Choroid plexus epithelial cell (primary cell): ENCODE measurements around the gene FAM151B.
A peak's percentile ranks its signal among the peaks of the same experiment; 100 is the strongest.
"Not testable (repeated sequence)": the region's sequence is repeated elsewhere in the genome, so short reads cannot be mapped to it uniquely, and the experiment has no call there.

ENCODE experiments used
- DNase-seq: peaks from one replicate; pipeline ENCODE4 v3.0.0-alpha.2; 2010; ENCODE audit warnings: low read depth
- H3K4me3 ChIP-seq: 2 replicates; pipeline ENCODE4 v1.5.1; 2011; ENCODE audit warnings: low read depth, mild to moderate bottlenecking, control low read depth, low read length, moderate library complexity
- TF ChIP-seq, protein P1 (sequence below): conservative IDR thresholded peaks from 2 replicates; pipeline ENCODE4 v1.5.1; 2011; ENCODE audit warnings: low read depth, mild to moderate bottlenecking, control low read depth, inconsistent platforms, low read length, moderate library complexity

Gene FAM151B

DNA sequence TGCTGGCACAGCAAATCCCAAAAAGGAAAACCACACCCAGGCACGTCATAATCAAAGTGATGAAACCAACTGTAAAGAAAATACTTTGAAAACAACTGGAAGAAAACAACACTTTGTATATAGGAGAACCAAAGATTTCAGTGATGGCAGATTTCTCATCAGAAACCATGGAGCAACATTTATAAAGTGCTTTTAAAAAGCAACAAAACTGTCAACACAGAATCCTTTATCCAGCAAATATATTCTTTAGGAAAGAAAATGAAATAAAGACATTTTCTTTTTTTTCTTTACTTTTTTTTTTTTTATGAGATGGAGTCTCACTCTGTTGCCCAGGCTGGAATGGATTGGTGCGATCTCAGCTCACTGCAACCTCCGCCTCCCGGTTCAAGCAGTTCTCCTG is 5.3 kb upstream of the FAM151B start:
- no peak for DNase-seq
- TF ChIP-seq, protein P1, sequence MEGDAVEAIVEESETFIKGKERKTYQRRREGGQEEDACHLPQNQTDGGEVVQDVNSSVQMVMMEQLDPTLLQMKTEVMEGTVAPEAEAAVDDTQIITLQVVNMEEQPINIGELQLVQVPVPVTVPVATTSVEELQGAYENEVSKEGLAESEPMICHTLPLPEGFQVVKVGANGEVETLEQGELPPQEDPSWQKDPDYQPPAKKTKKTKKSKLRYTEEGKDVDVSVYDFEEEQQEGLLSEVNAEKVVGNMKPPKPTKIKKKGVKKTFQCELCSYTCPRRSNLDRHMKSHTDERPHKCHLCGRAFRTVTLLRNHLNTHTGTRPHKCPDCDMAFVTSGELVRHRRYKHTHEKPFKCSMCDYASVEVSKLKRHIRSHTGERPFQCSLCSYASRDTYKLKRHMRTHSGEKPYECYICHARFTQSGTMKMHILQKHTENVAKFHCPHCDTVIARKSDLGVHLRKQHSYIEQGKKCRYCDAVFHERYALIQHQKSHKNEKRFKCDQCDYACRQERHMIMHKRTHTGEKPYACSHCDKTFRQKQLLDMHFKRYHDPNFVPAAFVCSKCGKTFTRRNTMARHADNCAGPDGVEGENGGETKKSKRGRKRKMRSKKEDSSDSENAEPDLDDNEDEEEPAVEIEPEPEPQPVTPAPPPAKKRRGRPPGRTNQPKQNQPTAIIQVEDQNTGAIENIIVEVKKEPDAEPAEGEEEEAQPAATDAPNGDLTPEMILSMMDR, result no peak
- H3K4me3 ChIP-seq, result no peak overlapping the region

DNA sequence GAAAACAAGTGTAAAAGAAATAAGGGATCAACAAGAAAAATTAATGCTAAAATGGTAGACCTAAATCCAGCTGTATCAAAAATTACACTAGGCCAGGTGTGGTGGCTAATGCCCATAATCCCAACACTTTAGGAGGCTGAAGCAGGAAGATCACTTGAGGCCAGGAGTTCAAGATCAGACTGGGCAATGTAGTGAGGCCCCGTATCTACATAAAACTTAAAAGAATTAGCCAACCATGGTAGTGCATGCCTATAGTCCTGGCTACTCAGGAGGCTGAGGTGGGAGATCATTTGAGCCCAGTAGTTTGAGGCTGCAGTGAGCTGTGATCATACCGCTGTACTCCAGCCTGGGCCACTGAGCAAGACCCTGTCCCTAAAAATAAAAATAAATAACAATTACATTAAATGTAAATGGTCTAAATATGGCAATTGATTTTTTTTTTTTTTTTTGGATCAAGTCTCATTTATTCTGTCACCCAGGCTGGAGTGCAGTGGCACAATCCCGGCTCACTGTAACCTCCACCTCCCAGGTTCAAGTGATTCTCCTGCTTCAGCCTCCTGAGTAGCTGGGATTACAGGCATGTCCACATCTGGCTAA is 4.2 kb upstream of the FAM151B start:
- TF ChIP-seq, protein P1, result no peak
- no peak for DNase-seq
- H3K4me3 ChIP-seq, result no peak overlapping the region

DNA sequence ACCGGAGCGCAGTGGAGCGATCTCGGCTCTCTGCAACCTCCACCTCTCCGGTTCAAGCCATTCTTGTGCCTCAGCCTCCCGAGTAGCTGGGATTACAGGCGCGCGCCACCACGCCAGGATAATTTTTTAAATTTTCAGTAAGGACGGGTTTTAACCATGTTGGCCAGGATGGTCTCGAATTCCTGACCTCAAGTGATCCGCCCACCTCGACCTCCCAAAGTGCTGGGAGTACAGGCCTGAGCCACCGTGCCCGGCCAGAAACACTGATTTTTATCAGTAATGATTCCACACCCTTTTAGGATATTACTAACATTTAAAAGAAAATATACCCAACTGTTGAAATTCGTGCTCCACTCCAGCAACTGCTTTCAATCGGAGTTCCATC is 464 bp upstream of the FAM151B start:
- TF ChIP-seq, protein P1, result no peak
- no peak for DNase-seq
- H3K4me3 ChIP-seq, result peak overlapping the region; percentile 84

DNA sequence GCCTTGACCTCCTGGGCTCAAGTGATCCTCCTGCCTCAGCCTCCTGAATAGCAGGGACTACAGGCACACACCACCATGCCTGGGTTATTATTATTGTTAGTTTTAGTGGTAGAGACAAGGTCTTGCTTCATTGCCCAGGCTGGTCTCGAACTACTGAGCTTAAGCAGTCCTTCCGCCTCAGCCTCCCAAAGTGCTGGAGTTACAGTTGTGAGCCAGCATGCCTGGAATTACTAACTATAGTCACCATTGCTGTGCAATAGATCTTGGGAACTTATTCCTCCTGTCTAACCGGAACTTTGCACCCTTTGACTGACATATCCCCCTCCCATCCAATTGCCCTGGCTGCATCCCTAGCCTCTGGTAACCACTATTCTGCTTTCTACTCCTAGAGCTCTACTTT is 3.4 kb downstream of the FAM151B start:
- TF ChIP-seq, protein P1, result no peak

DNA sequence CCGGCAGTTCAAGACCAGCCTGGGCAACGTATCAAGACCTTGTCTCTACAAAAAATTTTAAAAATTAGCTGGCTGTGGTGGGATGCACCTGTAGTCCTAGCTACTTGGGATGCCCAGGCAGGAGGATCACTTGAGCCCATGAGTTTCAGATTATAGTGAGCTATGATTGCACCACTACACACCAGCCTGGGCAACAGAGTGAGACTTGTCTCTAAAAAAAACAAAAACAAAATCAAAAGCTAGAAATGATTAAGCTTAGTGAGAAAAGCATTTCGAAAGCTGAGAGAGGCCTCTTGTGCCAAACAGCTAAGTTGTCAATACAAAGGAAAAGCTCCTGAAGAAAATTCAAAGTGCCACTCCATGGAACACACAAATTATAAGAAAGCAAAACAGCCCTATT is 4.8 kb downstream of the FAM151B start:
- H3K4me3 ChIP-seq, result no peak overlapping the region
- no peak for DNase-seq
- TF ChIP-seq, protein P1, result no peak

More for the DNA sequence above, 3.4 kb downstream of the FAM151B start:
- no peak overlapping the region for H3K4me3 ChIP-seq
- DNase-seq, result no peak

DNA sequence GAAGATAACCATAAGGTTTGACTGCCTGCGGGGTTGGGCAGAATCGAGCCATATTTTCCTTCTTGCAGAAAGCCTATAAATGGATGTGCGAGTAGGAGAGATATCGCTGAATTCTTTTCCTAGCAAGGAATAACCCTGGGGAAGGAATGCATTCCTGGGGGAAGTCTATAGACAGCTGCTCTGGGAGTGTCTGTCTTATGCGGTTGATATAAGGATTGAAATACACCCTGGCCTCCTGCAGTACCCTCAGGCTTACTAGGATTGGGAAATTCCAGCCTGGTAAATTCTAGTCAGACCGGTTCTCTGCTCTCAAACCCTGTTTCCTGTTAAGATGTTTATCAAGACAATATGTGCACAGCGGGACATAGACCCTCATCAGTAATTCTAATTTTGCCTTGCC is 5.5 kb downstream of the FAM151B start:
- peak; percentile 13 for DNase-seq
- H3K4me3 ChIP-seq, result not testable (repeated sequence)

DNA sequence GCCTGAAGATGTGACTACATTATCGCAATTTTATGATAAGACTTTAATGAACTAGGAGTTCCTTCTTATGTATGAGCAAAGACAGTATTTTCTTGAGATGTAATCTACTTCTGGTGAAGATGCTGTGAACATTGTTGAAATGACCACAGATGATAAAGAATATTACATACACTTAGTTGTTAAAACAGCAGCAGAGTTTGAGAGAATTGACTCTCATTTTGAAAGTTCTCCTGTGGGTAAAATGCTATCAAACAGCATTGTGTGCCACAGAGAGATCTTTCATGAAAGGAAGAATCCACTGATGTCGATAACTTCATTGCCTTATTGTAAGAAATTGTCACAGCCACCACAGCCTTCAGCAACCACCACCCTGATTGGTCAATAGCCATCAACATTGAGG is 8.0 kb downstream of the FAM151B start:
- H3K4me3 ChIP-seq, result no peak overlapping the region
- no peak for DNase-seq
- TF ChIP-seq, protein P1, result no peak

DNA sequence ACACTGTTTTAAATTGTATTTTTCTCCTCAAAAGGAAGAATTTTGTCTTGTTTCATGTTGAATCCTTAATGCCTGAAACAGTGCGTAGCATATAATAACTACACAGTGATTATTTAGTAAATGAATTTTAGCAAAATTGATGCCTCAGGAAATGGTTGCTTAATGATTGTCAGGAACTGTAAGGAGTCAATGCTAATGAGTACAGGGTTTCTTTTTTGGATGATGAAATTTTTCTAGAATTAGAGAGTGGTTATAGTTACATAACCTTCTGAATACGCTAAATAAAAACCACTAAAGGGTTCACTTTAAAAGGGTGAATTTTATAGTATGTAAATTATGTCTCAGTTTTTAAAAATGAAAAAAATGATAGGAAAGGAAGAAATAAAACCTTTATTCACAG is 14.9 kb downstream of the FAM151B start:
- no peak overlapping the region for H3K4me3 ChIP-seq
- DNase-seq, result no peak
- TF ChIP-seq, protein P1, result no peak
